Activated naive CD8-positive, alpha-beta T cell treated with anti-CD3 and anti-CD28 coated beads for 36 hours (primary cell): Measurements from ENCODE around the gene APLF. TPM values are rescaled to one million over a fixed set of nuclear protein-coding genes. Genes with fewer than 3 reads are reported as not detected.
"Not testable (repeated sequence)": the region's sequence is repeated elsewhere in the genome, so short reads cannot be mapped to it uniquely, and the experiment has no call there.

Source experiments
- DNase-seq: peaks from one replicate; pipeline ENCODE4 v3.0.0; 2021
- H3K27ac Mint-ChIP-seq: one replicate; pipeline ENCODE4 v1.8.0; 2022; ENCODE audit warnings: mild to moderate bottlenecking, moderate library complexity, mixed read lengths
- H3K27me3 Mint-ChIP-seq: one replicate; pipeline ENCODE4 v1.8.0; 2022; ENCODE audit warnings: mild to moderate bottlenecking, mixed read lengths
- H3K36me3 Mint-ChIP-seq: one replicate; pipeline ENCODE4 v1.8.0; 2021; ENCODE audit warnings: mild to moderate bottlenecking, mixed read lengths
- H3K4me1 Mint-ChIP-seq: one replicate; pipeline ENCODE4 v1.8.0; 2021; ENCODE audit warnings: mixed read lengths
- H3K4me3 Mint-ChIP-seq: one replicate; pipeline ENCODE4 v1.8.0; 2022; ENCODE audit warnings: mild to moderate bottlenecking, moderate library complexity, mixed read lengths
- H3K9me3 Mint-ChIP-seq: one replicate; pipeline ENCODE4 v1.8.0; 2022; ENCODE audit warnings: mixed read lengths
- total RNA-seq, 2 experiments: library from RNA; stranded (reverse); gene quantifications; one replicate each; pipeline ENCODE4 v1.2.3, GENCODE V29; 2021

Gene APLF
- total RNA-seq, 2 experiments from 2014 or later = 2.4 to 2.7 TPM

DNA sequence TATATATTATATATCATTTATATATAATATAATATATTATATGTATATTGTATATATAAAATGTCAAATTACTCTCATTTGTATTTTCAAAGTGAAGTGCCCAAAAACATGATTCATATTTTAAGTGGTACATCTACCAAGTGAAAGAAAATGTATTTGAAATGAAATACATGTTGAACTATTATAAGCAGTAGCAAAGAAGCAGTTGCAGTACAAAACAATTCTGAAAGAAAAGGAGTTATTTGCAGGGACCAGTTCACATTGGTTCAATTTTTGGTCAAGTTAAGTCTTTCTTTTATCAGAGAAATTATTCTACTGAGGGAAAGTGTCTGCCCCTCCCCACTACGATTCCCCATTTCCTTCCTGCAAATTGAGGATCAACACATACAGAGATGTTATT is 51.9 kb downstream of the APLF start:
- H3K9me3 Mint-ChIP-seq = peaks cover under 1% of the 10 kb centered on the region
- peaks cover 2% of the 10 kb centered on the region for H3K36me3 Mint-ChIP-seq
- no peak overlapping the region for H3K27ac Mint-ChIP-seq
- DNase-seq = no peak
- no peak overlapping the region for H3K4me3 Mint-ChIP-seq
- H3K4me1 Mint-ChIP-seq = no peaks in the 10 kb centered on the region
- H3K27me3 Mint-ChIP-seq = no peaks in the 10 kb centered on the region

DNA sequence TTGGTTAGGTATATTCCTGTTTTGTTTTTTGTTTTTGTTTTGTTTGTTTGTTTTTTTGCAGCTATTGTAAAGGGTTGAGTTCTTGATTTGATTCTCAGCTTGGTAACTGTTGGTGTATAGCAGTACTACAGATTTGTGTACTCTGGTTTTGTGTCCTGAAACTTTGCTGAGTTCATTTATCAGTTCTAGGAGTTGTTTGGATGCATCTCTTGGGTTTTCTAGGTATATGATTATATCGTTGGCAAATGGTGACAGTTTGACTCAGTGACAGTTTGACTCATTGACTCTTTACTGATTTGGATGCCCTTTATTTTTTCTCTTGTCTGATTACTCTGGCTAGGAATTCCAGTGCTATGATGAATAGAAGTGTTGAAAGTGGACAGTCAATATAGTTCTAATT is 53.7 kb downstream of the APLF start:
- Mint-ChIP-seq H3K27me3 (no peaks in the 10 kb centered on the region), H3K9me3 (no peaks in the 10 kb centered on the region), H3K27ac (no peak overlapping the region), H3K4me1 (no peaks in the 10 kb centered on the region), H3K36me3 (peaks cover 4% of the 10 kb centered on the region), H3K4me3 (no peak overlapping the region)
- no peak for DNase-seq

DNA sequence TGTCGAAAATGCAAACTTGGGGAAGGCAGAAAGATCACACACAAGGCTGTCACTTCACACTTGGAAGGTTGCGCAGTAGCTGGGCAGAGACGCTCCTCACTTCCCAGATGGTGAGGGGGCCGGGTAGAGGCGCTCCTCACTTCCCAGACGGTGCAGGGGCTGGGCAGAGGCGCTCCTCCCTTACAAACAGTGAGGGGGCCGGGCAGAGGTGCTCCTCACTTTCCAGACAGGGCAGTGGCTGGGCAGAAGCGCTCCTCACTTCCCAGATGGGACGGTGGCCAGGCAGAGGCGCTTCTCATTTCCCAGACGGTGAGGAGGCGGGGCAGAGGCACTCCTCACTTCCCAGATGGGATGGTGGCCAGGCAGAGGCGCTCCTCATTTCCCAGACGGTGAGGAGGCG is 59.6 kb downstream of the APLF start:
- not testable (repeated sequence) for DNase-seq, H3K4me1 Mint-ChIP-seq, H3K4me3 Mint-ChIP-seq, H3K9me3 Mint-ChIP-seq, H3K36me3 Mint-ChIP-seq, H3K27ac Mint-ChIP-seq, H3K27me3 Mint-ChIP-seq

DNA sequence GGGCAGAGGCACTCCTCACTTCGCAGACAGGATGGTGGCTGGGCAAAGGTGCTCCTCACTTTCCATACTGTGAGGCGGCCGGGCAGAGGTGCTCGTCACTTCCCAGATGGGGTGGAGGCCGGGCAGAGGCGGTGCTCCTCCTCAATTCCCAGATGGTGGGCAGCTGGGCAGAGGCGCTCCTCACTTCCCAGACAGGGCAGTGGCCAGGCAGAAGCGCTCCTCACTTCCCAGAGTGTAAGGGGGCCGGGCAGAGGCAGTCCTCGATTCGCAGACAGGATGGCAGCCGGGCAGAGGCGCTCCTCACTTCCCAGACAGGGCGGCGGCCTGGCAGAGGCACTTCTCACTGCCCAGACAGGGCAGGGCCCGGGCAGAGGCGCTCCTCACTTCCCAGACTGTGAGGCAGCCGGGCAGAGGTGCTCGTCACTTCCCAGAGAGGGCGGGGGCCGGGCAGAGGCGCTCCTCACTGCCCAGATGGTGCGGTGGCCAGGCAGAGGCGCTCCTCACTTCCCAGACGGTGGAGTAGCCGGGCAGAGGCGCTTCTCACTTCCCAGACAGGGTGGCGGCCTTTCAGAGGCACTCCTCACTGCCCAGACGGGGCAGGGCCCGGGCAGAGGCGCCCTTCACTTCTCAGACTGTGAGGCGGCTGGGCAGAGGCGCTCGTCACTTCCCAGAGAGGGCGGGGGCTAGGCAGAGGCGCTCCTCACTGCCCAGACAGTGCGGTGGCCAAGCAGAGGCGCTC is 60.1 kb downstream of the APLF start:
- H3K27ac Mint-ChIP-seq, H3K36me3 Mint-ChIP-seq, DNase-seq, H3K9me3 Mint-ChIP-seq, H3K4me3 Mint-ChIP-seq, H3K4me1 Mint-ChIP-seq, H3K27me3 Mint-ChIP-seq: not testable (repeated sequence)

DNA sequence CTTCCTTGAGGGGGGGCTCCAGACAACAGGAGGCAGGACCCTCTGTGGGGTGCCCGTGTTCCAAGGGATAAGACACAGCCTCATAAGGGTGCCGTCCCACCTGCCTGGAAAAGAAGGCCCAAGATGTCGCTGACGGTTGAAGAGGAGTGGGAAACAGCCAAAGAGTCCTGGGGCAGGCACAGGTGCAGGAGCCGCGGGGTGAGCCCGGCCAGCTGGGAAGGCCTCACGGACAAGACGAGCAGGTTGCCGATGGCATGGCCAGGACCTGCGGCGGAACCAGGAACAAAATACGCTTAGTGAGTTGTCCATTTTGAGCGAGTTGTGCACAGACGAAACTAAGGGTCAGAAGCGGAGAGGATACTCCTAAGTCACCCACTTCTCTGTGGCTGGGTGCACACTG is 61.8 kb downstream of the APLF start:
- H3K36me3 Mint-ChIP-seq, H3K27me3 Mint-ChIP-seq: not testable (repeated sequence)

DNA sequence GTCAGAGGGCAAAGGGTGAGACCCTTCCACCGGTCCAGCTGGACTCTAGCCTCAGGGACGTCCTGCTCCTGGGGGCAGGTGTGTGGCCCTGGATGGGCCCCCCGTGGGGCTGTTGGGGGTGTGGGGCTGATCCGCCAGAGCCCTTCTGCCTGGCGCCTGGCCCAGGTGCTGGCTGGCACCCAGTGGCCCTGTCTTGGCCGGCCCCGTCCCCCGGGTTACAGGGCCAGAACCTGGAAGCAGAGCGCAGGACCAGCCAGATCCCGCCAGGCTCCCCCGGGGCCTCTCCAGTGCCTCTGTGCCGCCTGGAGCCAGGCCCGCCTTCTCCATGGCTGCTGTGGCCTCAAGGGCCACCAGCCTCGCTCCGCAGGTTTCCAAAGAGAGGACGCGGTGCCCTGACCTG is 62.3 kb downstream of the APLF start:
- H3K36me3 Mint-ChIP-seq, H3K4me1 Mint-ChIP-seq, H3K27ac Mint-ChIP-seq, H3K27me3 Mint-ChIP-seq, H3K9me3 Mint-ChIP-seq, H3K4me3 Mint-ChIP-seq, DNase-seq: not testable (repeated sequence)

More for the DNA sequence above, 61.8 kb downstream of the APLF start:
- not testable (repeated sequence) for H3K9me3 Mint-ChIP-seq, DNase-seq, H3K4me3 Mint-ChIP-seq, H3K4me1 Mint-ChIP-seq, H3K27ac Mint-ChIP-seq

DNA sequence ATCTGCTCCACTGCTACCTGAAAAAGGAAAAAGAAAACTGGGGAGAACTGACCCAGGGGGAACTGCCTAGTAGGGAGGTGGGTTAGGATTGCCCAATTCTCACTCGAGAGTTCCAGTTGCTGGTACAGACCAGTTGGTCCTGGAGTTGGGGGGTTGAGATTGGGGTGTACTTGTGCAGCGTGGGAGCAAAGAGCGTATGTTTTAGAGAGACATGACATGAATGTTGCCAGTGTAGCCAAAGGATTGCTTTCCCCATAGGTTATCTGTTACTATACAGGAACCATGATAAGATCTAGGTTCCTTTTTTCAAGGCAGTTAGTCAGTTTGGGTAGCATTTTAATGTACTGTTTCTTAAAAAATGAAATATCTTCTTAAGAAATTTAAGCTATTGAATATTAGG is 68.6 kb downstream of the APLF start:
- Mint-ChIP-seq H3K27me3 (no peaks in the 10 kb centered on the region), H3K4me3 (no peak overlapping the region), H3K9me3 (no peaks in the 10 kb centered on the region), H3K27ac (no peak overlapping the region), H3K36me3 (peaks cover 4% of the 10 kb centered on the region), H3K4me1 (no peaks in the 10 kb centered on the region)
- DNase-seq = no peak

DNA sequence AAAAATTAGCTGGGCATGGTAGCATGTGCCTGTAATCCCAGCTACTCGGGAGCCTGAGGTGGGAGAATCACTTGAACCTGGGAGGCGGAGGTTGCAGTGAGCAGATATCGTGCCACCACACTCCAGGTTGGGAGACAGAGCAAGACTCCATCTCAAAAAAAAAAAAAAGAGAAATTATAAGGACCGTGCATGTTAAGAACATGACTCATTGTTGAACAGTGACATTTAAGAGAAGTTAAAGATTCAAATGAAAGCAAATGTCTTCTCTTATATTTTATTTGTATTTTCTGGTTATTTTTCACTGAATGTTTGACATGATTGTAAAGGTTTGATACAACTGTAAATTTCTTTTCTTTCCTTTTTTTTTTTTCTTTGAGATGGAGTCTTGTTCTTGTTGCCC is 69.6 kb downstream of the APLF start:
- no peaks in the 10 kb centered on the region for H3K4me1 Mint-ChIP-seq
- no peak overlapping the region for H3K4me3 Mint-ChIP-seq
- H3K27me3 Mint-ChIP-seq = no peaks in the 10 kb centered on the region
- peaks cover 8% of the 10 kb centered on the region for H3K36me3 Mint-ChIP-seq
- no peaks in the 10 kb centered on the region for H3K9me3 Mint-ChIP-seq
- no peak overlapping the region for H3K27ac Mint-ChIP-seq
- DNase-seq = no peak

DNA sequence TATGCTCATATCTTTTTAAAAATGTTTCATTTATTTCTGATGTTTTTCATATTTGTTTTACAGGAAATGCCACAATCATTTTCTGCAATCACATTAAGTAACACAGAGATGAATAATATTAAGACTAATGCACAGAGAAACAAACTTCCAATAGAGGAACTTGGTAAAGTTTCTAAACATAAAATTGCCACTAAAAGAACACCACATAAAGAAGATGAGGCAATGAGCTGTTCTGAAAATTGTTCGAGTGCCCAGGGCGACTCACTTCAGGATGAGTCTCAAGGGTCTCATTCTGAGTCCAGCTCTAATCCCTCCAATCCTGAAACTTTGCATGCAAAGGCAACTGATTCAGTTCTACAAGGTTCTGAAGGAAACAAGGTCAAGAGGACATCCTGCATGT is 70.4 kb downstream of the APLF start:
- H3K27ac Mint-ChIP-seq = no peak overlapping the region
- H3K36me3 Mint-ChIP-seq = peaks cover 6% of the 10 kb centered on the region
- no peaks in the 10 kb centered on the region for H3K9me3 Mint-ChIP-seq
- H3K4me1 Mint-ChIP-seq = no peaks in the 10 kb centered on the region
- H3K27me3 Mint-ChIP-seq = no peaks in the 10 kb centered on the region
- H3K4me3 Mint-ChIP-seq = no peak overlapping the region
- no peak for DNase-seq

DNA sequence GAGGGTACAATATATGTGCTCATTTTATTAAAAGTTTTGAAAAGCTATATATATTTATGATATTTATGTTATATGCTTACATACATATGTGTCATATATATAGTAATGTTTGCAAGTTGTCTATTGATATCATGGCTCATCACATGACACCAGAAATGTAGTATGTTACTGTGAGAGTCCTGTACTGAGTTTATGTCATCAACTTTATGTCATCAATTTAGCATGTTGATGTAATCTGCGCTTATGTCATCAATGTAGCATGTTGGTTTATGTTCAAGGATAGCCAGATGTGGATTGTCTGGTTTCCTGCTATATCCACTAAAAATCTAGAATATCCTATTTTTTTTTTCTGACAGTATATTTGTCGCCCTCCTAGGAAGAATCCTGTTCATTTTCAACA is 77.4 kb downstream of the APLF start:
- H3K36me3 Mint-ChIP-seq = peaks cover 4% of the 10 kb centered on the region
- no peaks in the 10 kb centered on the region for H3K9me3 Mint-ChIP-seq
- peaks cover 3% of the 10 kb centered on the region for H3K4me1 Mint-ChIP-seq
- H3K27me3 Mint-ChIP-seq = no peaks in the 10 kb centered on the region
- H3K27ac Mint-ChIP-seq = no peak overlapping the region
- DNase-seq = no peak
- H3K4me3 Mint-ChIP-seq = no peak overlapping the region

DNA sequence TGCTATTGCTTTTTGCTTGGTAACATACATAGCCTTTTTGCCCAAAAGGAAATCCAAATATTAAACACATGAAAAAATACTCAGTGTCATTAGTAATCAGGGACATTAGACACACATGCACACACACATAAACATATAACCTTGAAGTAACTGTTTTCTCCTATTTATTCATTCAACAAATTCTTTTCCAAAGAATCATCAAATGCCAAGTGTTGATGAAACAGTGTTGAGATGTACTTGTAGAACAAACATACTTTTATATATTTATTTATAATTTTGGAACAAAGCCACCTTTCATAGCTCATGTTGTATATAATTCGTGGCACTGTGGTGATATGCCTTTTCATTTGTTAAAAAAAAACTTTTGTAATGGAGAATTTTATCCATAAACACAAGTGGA is 81.0 kb downstream of the APLF start:
- Mint-ChIP-seq H3K9me3 (no peaks in the 10 kb centered on the region), H3K4me3 (no peak overlapping the region), H3K4me1 (peaks cover 3% of the 10 kb centered on the region), H3K27me3 (no peaks in the 10 kb centered on the region), H3K36me3 (no peaks in the 10 kb centered on the region), H3K27ac (no peak overlapping the region)
- DNase-seq = no peak

DNA sequence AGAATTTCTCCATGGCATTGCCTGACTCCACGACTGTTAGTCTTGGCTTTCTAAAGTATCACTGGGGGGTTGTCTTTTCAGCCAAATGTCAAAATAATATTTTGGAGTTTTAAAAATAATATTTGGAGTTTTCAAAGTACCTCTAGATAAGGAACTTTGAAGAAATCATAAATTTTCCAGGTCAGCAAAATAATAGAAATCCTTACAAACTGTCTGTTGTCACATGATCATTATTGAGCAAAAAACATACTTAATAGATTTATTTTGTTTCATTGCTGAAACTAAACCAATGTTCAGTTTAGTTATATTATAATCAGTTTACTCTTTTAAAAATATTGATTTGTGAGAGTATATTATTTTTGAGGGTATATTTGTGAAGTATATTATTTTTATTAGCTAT is 85.7 kb downstream of the APLF start:
- Mint-ChIP-seq H3K27ac (no peak overlapping the region), H3K4me1 (no peaks in the 10 kb centered on the region), H3K27me3 (no peaks in the 10 kb centered on the region), H3K36me3 (no peaks in the 10 kb centered on the region), H3K9me3 (no peaks in the 10 kb centered on the region), H3K4me3 (no peak overlapping the region)
- DNase-seq = no peak

DNA sequence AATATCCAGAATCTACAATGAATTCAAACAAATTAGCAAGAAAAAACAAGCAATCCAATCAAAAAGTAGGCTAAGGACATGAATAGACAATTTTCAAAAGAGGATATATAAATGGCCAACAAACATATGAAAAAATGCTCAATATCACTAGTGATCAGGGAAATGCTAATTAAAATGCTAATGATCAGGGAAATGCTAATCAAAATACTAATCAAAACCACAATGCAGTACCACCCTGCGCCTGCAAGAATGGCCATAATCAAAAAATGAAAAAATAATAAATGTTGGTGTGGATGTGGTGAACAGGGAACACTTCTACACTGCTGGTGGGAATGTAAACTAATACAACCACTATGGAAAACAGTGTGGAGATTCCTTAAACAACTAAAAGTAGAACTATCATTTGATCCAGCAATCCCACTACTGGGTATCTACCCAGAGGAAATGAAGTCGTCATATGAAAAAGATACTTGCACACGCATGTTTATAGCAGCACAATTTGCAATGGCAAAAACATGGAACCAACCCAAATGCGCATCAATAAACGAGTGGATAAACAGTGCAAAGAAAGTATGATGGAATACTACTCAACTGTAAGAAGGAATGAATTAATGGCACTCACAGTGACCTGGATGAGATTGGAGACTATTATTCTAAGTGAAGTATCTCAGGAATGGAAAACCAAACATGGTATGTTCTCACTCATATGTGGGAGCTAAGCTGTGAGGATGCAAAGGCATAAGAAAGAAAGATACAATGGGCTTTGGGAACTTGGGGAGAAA is 88.2 kb downstream of the APLF start:
- H3K27ac Mint-ChIP-seq, H3K36me3 Mint-ChIP-seq, H3K4me1 Mint-ChIP-seq, H3K27me3 Mint-ChIP-seq, H3K9me3 Mint-ChIP-seq, DNase-seq, H3K4me3 Mint-ChIP-seq: not testable (repeated sequence)

DNA sequence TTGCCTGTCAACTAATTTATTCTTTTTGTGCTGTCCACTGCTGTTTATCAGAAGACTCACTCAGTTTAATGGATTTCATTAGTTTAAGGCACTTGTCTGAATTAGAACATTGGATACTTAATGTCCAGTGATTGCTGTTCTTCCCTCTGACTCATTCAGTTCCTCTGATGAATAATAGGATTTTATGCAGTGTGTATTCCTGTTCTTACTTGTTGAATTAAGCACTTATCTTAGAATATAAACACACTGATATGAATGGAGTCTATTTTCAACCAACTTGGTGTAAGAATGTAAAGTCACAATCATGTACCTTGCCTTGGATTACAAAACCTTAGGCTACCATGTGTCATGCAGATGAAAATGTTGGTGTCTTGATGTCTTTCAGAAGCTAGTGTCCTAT is 89.0 kb downstream of the APLF start:
- no peak overlapping the region for H3K27ac Mint-ChIP-seq
- peaks cover 5% of the 10 kb centered on the region for H3K4me1 Mint-ChIP-seq
- no peaks in the 10 kb centered on the region for H3K36me3 Mint-ChIP-seq
- H3K9me3 Mint-ChIP-seq = no peaks in the 10 kb centered on the region
- H3K4me3 Mint-ChIP-seq = no peak overlapping the region
- no peak for DNase-seq
- no peaks in the 10 kb centered on the region for H3K27me3 Mint-ChIP-seq

DNA sequence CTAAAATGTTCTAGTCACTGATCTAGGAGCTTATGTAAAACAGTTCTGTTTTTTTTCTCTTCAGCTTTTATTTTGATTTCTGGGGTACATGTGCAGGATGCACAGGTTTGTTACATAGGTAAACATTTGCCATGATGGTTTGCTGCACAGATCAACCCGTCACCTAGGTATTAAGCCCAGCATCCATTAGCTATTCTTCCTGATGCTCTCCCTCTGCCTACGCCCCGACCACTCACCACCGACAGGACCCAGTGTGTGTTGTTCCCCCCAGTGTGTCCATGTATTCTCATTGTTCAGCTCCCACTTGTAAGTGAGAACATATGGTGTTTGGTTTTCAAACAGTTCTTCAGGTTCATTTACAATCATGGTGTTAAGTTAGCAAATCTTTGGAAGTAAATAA is 91.2 kb downstream of the APLF start:
- no peaks in the 10 kb centered on the region for H3K27me3 Mint-ChIP-seq
- no peaks in the 10 kb centered on the region for H3K9me3 Mint-ChIP-seq
- H3K4me3 Mint-ChIP-seq = no peak overlapping the region
- H3K27ac Mint-ChIP-seq = no peak overlapping the region
- no peaks in the 10 kb centered on the region for H3K36me3 Mint-ChIP-seq
- H3K4me1 Mint-ChIP-seq = peaks cover 5% of the 10 kb centered on the region
- no peak for DNase-seq

DNA sequence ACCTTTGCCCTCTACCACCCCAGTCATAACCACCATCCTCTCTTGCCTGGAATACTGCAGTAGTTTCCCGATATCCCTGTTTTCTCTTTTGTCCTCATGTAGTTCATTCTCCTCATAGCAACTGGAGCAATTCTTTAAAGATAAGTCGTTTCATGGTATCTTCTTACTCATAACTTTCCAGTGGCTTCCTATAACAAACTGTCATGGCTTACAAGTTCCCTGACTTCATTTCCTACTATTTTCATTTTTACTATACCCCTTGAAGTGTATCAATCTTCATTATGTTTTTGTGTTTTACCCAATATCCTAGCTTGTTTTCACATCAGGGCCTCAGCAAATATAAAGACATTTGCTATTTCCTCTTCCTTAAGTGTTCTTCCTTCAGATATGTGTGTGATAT is 92.3 kb downstream of the APLF start:
- no peak for DNase-seq
- Mint-ChIP-seq H3K27me3 (no peaks in the 10 kb centered on the region), H3K27ac (no peak overlapping the region), H3K4me1 (peaks cover 5% of the 10 kb centered on the region), H3K4me3 (no peak overlapping the region), H3K36me3 (no peaks in the 10 kb centered on the region), H3K9me3 (no peaks in the 10 kb centered on the region)
